Hepatocyte (in vitro differentiated cells): ENCODE results near the gene PTPRT. TPM values are rescaled to one million over a fixed set of nuclear protein-coding genes. Genes with fewer than 3 reads are reported as not detected.

ENCODE experiments used
- DNase-seq: peaks from one replicate; pipeline ENCODE4 v3.0.0-alpha.2; 2016; ENCODE audit warnings: low spot score
- H2AFZ ChIP-seq: fragments of 200-600 bp; sonication (generic); 2 replicates; pipeline ENCODE4 v1.6.0; 2016; ENCODE audit warnings: antibody characterized with exemption, mild to moderate bottlenecking
- H3K27ac ChIP-seq: fragments of 200-600 bp; sonication (generic); 2 replicates; pipeline ENCODE4 v1.5.1; 2016; ENCODE audit warnings: mild to moderate bottlenecking
- H3K27me3 ChIP-seq: fragments of 200-600 bp; sonication (generic); 2 replicates; pipeline ENCODE4 v1.6.1; 2016
- H3K36me3 ChIP-seq: fragments of 200-600 bp; sonication (generic); replicated peaks from 2 replicates; pipeline ENCODE4 v1.5.1; 2016; ENCODE audit warnings: low read depth; ENCODE audit not compliant: insufficient read depth
- H3K4me1 ChIP-seq: fragments of 200-600 bp; sonication (generic); 2 replicates; pipeline ENCODE4 v1.5.1; 2016; ENCODE audit warnings: mild to moderate bottlenecking, moderate library complexity; ENCODE audit not compliant: insufficient read depth
- H3K4me2 ChIP-seq: fragments of 200-600 bp; sonication (generic); 2 replicates; pipeline ENCODE4 v1.6.0; 2016
- H3K4me3 ChIP-seq: fragments of 200-600 bp; sonication (generic); 2 replicates; pipeline ENCODE4 v1.5.1; 2016; ENCODE audit warnings: mild to moderate bottlenecking
- H3K79me2 ChIP-seq: fragments of 200-600 bp; sonication (generic); 2 replicates; pipeline ENCODE4 v1.6.0; 2017; ENCODE audit warnings: mild to moderate bottlenecking
- H3K9me2 ChIP-seq: fragments of 200-600 bp; sonication (generic); replicated peaks from 2 replicates; pipeline ENCODE4 v1.6.0; 2017; ENCODE audit warnings: mild to moderate bottlenecking; ENCODE audit not compliant: insufficient read depth
- H3K9me3 ChIP-seq: fragments of 200-600 bp; sonication (generic); 2 replicates; pipeline ENCODE4 v1.5.1; 2016; ENCODE audit warnings: low read depth, mild to moderate bottlenecking
- H4K20me1 ChIP-seq: fragments of 200-600 bp; sonication (generic); 2 replicates; pipeline ENCODE4 v1.6.0; 2016; ENCODE audit warnings: mild to moderate bottlenecking; ENCODE audit not compliant: insufficient read depth, poor library complexity, severe bottlenecking
- EZH2 ChIP-seq: fragments of 200-600 bp; sonication (generic); IDR thresholded peaks from 2 replicates; pipeline ENCODE4 v1.6.1; 2016; ENCODE audit warnings: antibody characterized with exemption, mild to moderate bottlenecking, borderline replicate concordance
- EZH2phosphoT487 ChIP-seq: fragments of 200-600 bp; sonication (generic); IDR thresholded peaks from one replicate; pipeline ENCODE4 v1.6.1; 2018; ENCODE audit warnings: antibody characterized with exemption, mild to moderate bottlenecking, low read depth, moderate library complexity; ENCODE audit not compliant: unreplicated experiment, severe bottlenecking
- WGBS: methylation state at CpG from one replicate; pipeline ENCODE4 v1.1.6; 2016; ENCODE audit warnings: low lambda C conversion rate; ENCODE audit errors: missing lambda C conversion rate; 5-methylcytosine and 5-hydroxymethylcytosine counted together
- polyA plus RNA-seq: library from polyadenylated mRNA; unstranded; fragments of >200 nt; fragmentation: Nextera tagmentation; extraction: Ambion mirVana; gene quantifications from 2 replicates; pipeline ENCODE4 v1.2.1, GENCODE V29; 2016
- total RNA-seq: library from RNA; depleted of rRNA; stranded (reverse); fragments of >200 nt; gene quantifications from 2 replicates; pipeline ENCODE4 v1.2.3, GENCODE V29; 2014
- TF ChIP-seq, protein P1 (sequence below): fragments of 200-600 bp; sonication (generic); IDR thresholded peaks from 2 replicates; pipeline ENCODE4 v1.5.1; 2016; ENCODE audit warnings: antibody characterized with exemption, mild to moderate bottlenecking; ENCODE audit not compliant: poor library complexity

Gene PTPRT
- total and polyA plus RNA-seq, 2 experiments from 2014 or later: 0.47 to 0.83 TPM

DNA sequence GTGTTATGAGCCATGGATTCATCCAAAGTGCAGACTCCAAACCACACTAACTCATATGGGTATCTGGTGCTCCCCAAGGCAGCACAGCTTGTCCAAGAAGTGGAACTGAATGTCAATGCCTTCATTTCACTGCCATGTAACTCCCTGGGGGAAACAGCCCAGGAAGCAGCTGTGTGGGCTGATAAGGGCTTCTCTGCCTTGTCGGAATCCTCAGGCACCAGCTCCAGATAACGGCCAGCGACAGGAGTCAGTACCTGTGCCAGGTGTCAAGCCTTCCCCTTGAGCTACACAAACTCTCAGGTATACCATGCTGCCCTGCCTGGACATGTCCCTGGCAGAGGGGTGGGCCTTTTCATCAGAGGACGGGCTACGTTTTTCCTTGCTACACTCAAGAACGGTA lies 819.6 kb downstream of the PTPRT start:
- 74% methylated on average over 6 of the region's 6 CpGs for WGBS
- Histone ChIP-seq H3K27me3 (peaks cover 13% of the 10 kb centered on the region), H3K27ac (no peak overlapping the region), H3K4me2 (no peak overlapping the region), H2AFZ (no peak overlapping the region), H3K79me2 (no peaks in the 10 kb centered on the region), H3K9me2 (no peaks in the 10 kb centered on the region), H3K9me3 (no peaks in the 10 kb centered on the region), H3K4me1 (no peaks in the 10 kb centered on the region), H3K4me3 (no peak overlapping the region), H3K36me3 (no peaks in the 10 kb centered on the region), H4K20me1 (no peaks in the 10 kb centered on the region)
- DNase-seq: no peak
- TF ChIP-seq, protein P1, sequence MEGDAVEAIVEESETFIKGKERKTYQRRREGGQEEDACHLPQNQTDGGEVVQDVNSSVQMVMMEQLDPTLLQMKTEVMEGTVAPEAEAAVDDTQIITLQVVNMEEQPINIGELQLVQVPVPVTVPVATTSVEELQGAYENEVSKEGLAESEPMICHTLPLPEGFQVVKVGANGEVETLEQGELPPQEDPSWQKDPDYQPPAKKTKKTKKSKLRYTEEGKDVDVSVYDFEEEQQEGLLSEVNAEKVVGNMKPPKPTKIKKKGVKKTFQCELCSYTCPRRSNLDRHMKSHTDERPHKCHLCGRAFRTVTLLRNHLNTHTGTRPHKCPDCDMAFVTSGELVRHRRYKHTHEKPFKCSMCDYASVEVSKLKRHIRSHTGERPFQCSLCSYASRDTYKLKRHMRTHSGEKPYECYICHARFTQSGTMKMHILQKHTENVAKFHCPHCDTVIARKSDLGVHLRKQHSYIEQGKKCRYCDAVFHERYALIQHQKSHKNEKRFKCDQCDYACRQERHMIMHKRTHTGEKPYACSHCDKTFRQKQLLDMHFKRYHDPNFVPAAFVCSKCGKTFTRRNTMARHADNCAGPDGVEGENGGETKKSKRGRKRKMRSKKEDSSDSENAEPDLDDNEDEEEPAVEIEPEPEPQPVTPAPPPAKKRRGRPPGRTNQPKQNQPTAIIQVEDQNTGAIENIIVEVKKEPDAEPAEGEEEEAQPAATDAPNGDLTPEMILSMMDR: no peak
- TF ChIP-seq EZH2phosphoT487 (no peak), EZH2 (no peak)

DNA sequence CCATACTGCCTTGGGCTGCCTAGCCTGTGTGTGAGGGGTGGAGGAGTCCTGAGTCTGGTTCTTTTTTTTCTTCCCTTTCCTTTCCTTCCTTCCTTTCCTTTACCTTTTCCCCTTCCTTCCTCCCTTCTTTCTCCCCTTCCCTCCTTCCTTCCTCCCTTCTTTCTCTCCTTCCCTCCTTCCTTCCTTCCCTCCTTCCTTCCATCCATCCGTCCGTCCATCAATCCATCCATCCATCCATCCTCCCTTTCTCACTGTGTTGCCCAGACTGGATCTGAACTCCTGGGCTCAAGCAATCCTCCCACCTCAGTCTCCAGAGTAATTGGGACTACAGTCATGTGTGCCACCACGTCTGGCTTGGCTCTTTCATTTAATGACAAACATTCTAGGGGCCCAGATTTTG lies 820.8 kb downstream of the PTPRT start:
- no peak overlapping the region for H3K4me3 ChIP-seq
- no peaks in the 10 kb centered on the region for H3K36me3 ChIP-seq
- TF ChIP-seq EZH2phosphoT487 (no peak), EZH2 (no peak)
- TF ChIP-seq, protein P1: no peak
- H3K4me1 ChIP-seq: no peaks in the 10 kb centered on the region
- H4K20me1 ChIP-seq: no peaks in the 10 kb centered on the region
- no peaks in the 10 kb centered on the region for H3K9me2 ChIP-seq
- WGBS: 77% methylated on average over 3 of the region's 3 CpGs
- peaks cover 13% of the 10 kb centered on the region for H3K27me3 ChIP-seq
- no peak overlapping the region for H3K27ac ChIP-seq
- H3K79me2 ChIP-seq: no peaks in the 10 kb centered on the region
- no peaks in the 10 kb centered on the region for H3K9me3 ChIP-seq
- no peak overlapping the region for H2AFZ ChIP-seq
- H3K4me2 ChIP-seq: no peak overlapping the region
- DNase-seq: no peak

DNA sequence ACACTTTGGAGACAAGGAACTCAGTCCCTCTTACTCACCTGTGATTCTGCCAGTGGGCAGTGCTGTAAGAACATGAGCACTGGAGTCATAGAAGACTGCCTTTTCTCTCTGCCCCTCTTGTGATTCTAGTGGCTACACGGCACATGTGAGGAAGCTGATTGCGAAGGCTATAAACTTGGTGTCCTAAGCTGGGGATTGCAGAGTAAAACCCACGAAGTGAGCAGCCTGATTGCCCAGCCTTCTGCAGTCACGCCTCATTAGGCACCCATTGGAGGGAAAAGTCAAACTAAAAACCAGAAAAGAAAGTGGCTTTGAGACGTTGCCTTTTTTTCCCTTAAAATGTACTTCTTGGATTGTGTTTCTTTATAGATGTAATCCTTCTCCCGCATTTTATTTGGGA lies 823.1 kb downstream of the PTPRT start:
- H4K20me1 ChIP-seq: no peaks in the 10 kb centered on the region
- no peaks in the 10 kb centered on the region for H3K36me3 ChIP-seq
- 75% methylated on average over 6 of the region's 6 CpGs for WGBS
- TF ChIP-seq, protein P1: no peak
- TF ChIP-seq EZH2phosphoT487 (no peak), EZH2 (no peak)
- H3K4me3 ChIP-seq: no peak overlapping the region
- H3K9me3 ChIP-seq: no peaks in the 10 kb centered on the region
- peaks cover 13% of the 10 kb centered on the region for H3K27me3 ChIP-seq
- no peaks in the 10 kb centered on the region for H3K79me2 ChIP-seq
- H2AFZ ChIP-seq: no peak overlapping the region
- H3K9me2 ChIP-seq: no peaks in the 10 kb centered on the region
- H3K27ac ChIP-seq: no peak overlapping the region
- no peak overlapping the region for H3K4me2 ChIP-seq
- no peaks in the 10 kb centered on the region for H3K4me1 ChIP-seq
- no peak for DNase-seq

DNA sequence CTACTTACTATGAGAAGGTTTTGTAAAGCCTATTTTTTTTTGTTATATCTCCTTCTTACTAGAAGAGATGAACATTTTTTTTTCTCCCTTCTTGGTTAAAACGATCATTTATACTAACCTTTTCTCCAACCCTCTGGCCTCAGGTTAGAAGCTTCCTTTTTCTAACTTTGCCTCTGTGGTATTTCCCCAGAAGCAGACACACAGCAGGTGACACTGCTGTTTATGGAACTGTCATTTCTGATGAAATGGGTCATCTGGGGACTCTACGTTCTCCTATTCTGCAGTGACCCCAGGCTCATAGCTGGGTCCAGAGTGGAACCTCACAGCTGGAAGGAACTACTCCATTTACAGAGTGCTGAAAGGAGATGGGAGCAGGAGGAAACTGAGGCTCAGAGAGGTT lies 825.3 kb downstream of the PTPRT start:
- peaks cover 8% of the 10 kb centered on the region for H3K27me3 ChIP-seq
- no peaks in the 10 kb centered on the region for H3K36me3 ChIP-seq
- 98% methylated on average over 2 of the region's 2 CpGs for WGBS
- H3K4me1 ChIP-seq: no peaks in the 10 kb centered on the region
- H2AFZ ChIP-seq: no peak overlapping the region
- H3K9me3 ChIP-seq: no peaks in the 10 kb centered on the region
- TF ChIP-seq, protein P1: no peak
- TF ChIP-seq EZH2 (no peak), EZH2phosphoT487 (no peak)
- H4K20me1 ChIP-seq: no peaks in the 10 kb centered on the region
- no peak overlapping the region for H3K4me2 ChIP-seq
- no peak overlapping the region for H3K27ac ChIP-seq
- no peak overlapping the region for H3K4me3 ChIP-seq
- no peaks in the 10 kb centered on the region for H3K9me2 ChIP-seq
- no peaks in the 10 kb centered on the region for H3K79me2 ChIP-seq
- DNase-seq: no peak
